Pancreas (tissue), 10 donors: ENCODE data around the gene SCRG1. TPM values are rescaled to one million over a fixed set of nuclear protein-coding genes. Genes with fewer than 3 reads are reported as not detected.

Source experiments
- ATAC-seq, 4 donors: fragments of 200-7000 bp; cut with Tn5 transposase; one replicate each; pipeline versions ENCODE4 v1.8.0 to v1.9.1; 2020; ENCODE audit warnings: mild to moderate bottlenecking in 4 of 4, moderate library complexity in 4 of 4
- DNase-seq, 6 donors: peaks; one replicate each; pipeline ENCODE4 v3.0.0-alpha.2; 2020
- FAIRE-seq: peaks from 2 replicates; lab custom pipeline; 2012; peaks lifted over from hg19 to GRCh38; lab: Jason Lieb, UNC
- H3K27ac ChIP-seq, 4 donors: fragments of 200-600 bp; sonication (generic); 1 replicate in 3 of 4; 2 replicates in 1 of 4; pipeline versions ENCODE4 v1.5.0 to v1.8.0; 2020
- H3K27me3 ChIP-seq, 4 donors: fragments of 200-600 bp; one replicate each; pipeline ENCODE4 v1.8.0; 2021
- H3K36me3 ChIP-seq, 3 donors: fragments of 200-600 bp; sonication (generic) in 1 of 3; one replicate each; pipeline versions ENCODE4 v1.5.0 to v1.8.0; 2020 to 2021
- H3K4me1 ChIP-seq, 3 donors: fragments of 200-600 bp; one replicate each; pipeline ENCODE4 v1.8.0; 2021
- H3K4me3 ChIP-seq, 4 donors: fragments of 200-600 bp; sonication (generic) in 2 of 4; one replicate each; pipeline versions ENCODE4 v1.5.0 to v1.8.0; 2020 to 2021
- H3K9me3 ChIP-seq, 4 donors: fragments of 200-600 bp; one replicate each; pipeline ENCODE4 v1.8.0; 2021
- WGBS, 2 donors: extraction: QIAGEN DNeasy Blood & Tissue Kit; methylation state at CpG; one replicate each; pipeline ENCODE4 v1.1.7; 2013; 5-methylcytosine and 5-hydroxymethylcytosine counted together
- intact Hi-C, 3 donors: fragments of 100-400 bp; cut with DNase I; formaldehyde crosslinking; loops; one replicate each; pipeline versions ENCODE4 v1.11.1 to v1.14.2; 2022
- polyA plus RNA-seq, 2 donors: library from polyadenylated mRNA; stranded (reverse); fragments of 200-250 nt; gene quantifications; one replicate each; pipeline ENCODE4 v1.2.3, GENCODE V29; 2013
- total RNA-seq, 6 donors: library from RNA; stranded (reverse); fragmentation: NEBNext Ultra II Directional in 4 of 6; extraction: Animal tissue kit (Norgen Biotek cat#: 25700) in 4 of 6; gene quantifications; one replicate each; pipeline versions ENCODE4 v1.2.1 to v1.2.4, GENCODE V29; 2021 to 2023
- TF ChIP-seq, protein P1 (sequence below), 4 donors: fragments of 200-600 bp; sonication (generic) in 3 of 4; IDR thresholded peaks; one replicate each; pipeline versions ENCODE4 v1.5.0 to v1.8.0; 2021; ENCODE audit warnings: antibody characterized with exemption in 4 of 4
- donor health status: healthy with polysubstance abuse.
- donor health status: DM: no; HTN: no; CAD: no; lungs with moderate emphysema.
- donor health status: DM: no; HTN: no; CAD: no.
- donor health status: control.
- donor health status: control.
- donor health status: Bipolar disorder and iron deficiency.
- donor health status: DM: yes; HTN: yes; CAD: no.
- donor health status: DM: no; HTN: no; CAD: no.
- donor health status: DM: no; HTN: no; CAD: no.
- donor health status: DM: yes; HTN: yes; CAD: no.

SCRG1 gene
- total and polyA plus RNA-seq, 8 donors = 0.06 to 0.43 (median 0.33) TPM; not detected in 2

DNA sequence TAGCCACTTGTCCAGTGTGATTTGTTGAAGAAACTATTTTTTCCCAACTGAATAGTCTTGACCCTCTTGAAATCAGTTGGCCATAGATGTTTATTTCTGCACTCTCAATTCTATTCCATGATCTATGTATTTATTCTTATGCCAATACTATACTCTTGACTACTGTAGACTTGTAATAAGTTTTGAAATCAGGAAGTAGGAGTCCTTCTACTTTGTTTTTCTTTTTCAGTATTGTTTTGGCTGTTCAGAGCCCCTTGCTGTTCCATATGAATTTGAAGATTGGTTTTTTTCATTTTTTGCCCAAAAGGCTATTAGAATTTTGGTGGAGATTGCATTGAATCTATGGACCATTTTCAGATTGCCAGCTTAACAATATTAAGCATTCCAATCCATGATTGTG lies 17.9 kb downstream of the SCRG1 start:
- no peak for FAIRE-seq

DNA sequence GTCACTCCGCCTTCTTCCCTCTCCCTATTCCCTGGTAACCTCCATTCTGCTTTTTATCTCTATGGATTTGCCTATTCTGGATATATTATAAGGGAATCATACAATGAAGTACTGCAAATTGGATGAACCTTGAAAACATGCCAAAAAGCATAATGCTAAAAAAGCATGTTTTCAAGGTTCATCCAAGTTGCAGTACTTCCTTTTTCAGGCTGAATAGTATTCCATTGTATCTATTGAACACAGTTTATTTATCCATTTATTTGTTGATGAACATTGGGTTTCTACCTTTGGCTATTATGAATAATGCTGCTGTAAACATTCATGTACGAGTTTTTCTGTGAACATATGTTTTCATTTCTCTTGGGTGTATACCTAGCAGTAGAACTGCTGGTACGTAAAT lies 19.0 kb downstream of the SCRG1 start:
- H3K27me3 ChIP-seq = no peaks in the 10 kb centered on the region
- H3K9me3 ChIP-seq = no peaks in the 10 kb centered on the region
- DNase-seq (no peak), ATAC-seq (no peak), FAIRE-seq (no peak)
- H3K36me3 ChIP-seq = no peaks in the 10 kb centered on the region
- H3K27ac ChIP-seq = no peak overlapping the region
- no peaks in the 10 kb centered on the region for H3K4me1 ChIP-seq
- WGBS, 2 donors = 97 to 100% methylated on average over 3 of the region's 3 CpGs
- TF ChIP-seq, protein P1, sequence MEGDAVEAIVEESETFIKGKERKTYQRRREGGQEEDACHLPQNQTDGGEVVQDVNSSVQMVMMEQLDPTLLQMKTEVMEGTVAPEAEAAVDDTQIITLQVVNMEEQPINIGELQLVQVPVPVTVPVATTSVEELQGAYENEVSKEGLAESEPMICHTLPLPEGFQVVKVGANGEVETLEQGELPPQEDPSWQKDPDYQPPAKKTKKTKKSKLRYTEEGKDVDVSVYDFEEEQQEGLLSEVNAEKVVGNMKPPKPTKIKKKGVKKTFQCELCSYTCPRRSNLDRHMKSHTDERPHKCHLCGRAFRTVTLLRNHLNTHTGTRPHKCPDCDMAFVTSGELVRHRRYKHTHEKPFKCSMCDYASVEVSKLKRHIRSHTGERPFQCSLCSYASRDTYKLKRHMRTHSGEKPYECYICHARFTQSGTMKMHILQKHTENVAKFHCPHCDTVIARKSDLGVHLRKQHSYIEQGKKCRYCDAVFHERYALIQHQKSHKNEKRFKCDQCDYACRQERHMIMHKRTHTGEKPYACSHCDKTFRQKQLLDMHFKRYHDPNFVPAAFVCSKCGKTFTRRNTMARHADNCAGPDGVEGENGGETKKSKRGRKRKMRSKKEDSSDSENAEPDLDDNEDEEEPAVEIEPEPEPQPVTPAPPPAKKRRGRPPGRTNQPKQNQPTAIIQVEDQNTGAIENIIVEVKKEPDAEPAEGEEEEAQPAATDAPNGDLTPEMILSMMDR (IDR thresholded peaks at IDR 0.05) = no peak
- intact Hi-C loops = no loop called here
- no peak overlapping the region for H3K4me3 ChIP-seq

More for the DNA sequence above, 17.9 kb downstream of the SCRG1 start:
- Histone ChIP-seq H3K27me3 (no peaks in the 10 kb centered on the region), H3K27ac (no peak overlapping the region), H3K36me3 (no peaks in the 10 kb centered on the region), H3K4me1 (no peaks in the 10 kb centered on the region), H3K9me3 (no peaks in the 10 kb centered on the region), H3K4me3 (no peak overlapping the region)
- TF ChIP-seq, protein P1 (IDR thresholded peaks at IDR 0.05) = no peak
- intact Hi-C loops = no loop called here
- no peak for ATAC-seq
- DNase-seq = no peak

DNA sequence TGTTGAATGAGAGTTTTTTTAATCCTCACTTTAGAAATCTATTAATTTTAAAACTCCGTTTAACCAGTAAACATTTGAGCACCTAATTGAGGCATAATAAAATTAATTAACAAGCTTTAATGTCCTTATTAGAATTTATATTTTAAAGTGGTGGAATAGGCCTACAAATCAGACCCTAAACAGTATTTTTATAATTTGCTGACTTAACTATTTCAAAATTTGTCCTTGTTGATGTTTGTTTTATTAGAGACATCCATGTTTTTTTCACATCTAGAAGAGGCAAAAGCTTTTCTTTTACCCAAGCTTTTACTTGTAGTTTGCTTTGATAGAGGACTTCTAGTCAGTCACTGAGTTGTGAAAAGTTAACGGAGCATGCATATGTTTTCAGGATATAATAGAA lies 24.3 kb downstream of the SCRG1 start:
- Histone ChIP-seq H3K9me3 (no peaks in the 10 kb centered on the region), H3K27ac (no peak overlapping the region), H3K36me3 (no peaks in the 10 kb centered on the region), H3K27me3 (no peaks in the 10 kb centered on the region), H3K4me1 (peaks cover 0 to 17% (median 0%) of the 10 kb centered on the region in 3 donors), H3K4me3 (no peak overlapping the region)
- WGBS, 2 donors = 89 to 96% methylated on average over 2 of the region's 2 CpGs
- intact Hi-C loops = no loop called here
- FAIRE-seq (no peak), DNase-seq (no peak), ATAC-seq (no peak)
- TF ChIP-seq, protein P1 (IDR thresholded peaks at IDR 0.05) = no peak

DNA sequence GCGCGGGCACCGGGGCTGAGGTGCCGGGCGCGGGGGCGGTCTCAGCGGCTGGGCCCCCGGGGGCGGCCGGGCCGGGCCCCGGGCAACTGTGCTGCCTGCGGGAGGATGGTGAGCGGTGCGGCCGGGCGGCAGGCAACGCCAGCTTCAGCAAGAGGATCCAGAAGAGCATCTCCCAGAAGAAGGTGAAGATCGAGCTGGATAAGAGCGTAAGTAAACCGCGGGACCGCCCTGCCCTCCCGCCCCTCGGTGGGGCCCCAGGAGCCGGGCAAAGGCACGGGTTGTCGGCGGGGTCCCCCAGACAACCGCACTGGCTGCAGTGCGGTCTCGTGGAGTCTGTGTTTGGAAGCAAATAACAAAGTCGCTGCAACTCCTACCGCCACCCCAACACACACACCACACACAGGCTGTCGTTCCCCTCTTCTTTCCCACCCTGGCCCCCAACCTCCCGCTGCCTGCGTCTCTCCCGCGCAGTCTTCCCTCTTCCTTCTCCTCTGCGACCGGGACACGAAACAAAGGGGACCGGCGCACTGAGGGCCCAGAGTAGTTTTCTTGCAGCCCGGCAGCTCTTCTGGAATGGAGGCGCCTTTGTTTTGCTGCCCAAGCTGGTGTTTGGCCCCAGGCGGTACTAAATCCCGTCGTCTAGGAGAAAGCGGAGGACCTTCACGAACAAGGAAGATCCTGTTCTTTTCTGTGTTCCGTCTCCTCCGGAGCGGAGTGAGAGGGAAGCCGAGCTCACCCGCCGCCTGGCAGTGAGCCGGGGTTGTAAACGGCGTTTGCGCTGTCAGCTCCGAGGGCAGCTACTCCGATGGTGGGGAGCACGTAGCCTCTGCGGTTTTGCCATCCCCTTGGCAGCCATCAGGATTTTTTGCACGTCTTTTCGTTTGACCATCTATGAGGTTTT lies 27.4 kb downstream of the SCRG1 start:
- intact Hi-C loops = no loop called here
- DNase-seq = peak; percentile 55 to 84 (median 72)

More for the DNA sequence above, 27.4 kb downstream of the SCRG1 start:
- Histone ChIP-seq H3K4me1 (peaks cover 0 to 17% (median 0%) of the 10 kb centered on the region in 3 donors), H3K36me3 (no peaks in the 10 kb centered on the region), H3K27ac (peak overlapping the region; percentile 34 to 98 (median 78)), H3K9me3 (no peaks in the 10 kb centered on the region), H3K4me3 (peak overlapping the region; percentile 66 to 82 (median 80)), H3K27me3 (no peaks in the 10 kb centered on the region)
- ATAC-seq (peak; percentile 10 to 46 (median 32)), FAIRE-seq (no peak)
- 0% methylated on average over 56 to 68 of the region's 68 CpGs for WGBS, 2 donors
- TF ChIP-seq, protein P1 (IDR thresholded peaks at IDR 0.05) = no peak
